HCT116 (cell line): ENCODE measurements around the gene NFKBIL1. TPM values are rescaled to one million over a fixed set of nuclear protein-coding genes. Genes with fewer than 3 reads are reported as not detected.
A peak's percentile ranks its signal among the peaks of the same experiment; 100 is the strongest.
"Not testable (repeated sequence)": the region's sequence is repeated elsewhere in the genome, so short reads cannot be mapped to it uniquely, and the experiment has no call there.

ENCODE experiments used
- ATAC-seq: fragments of 200-7000 bp; cut with Tn5 transposase; 2 replicates; pipeline ENCODE4 v1.9.1; 2020; ENCODE audit warnings: mild to moderate bottlenecking, moderate library complexity
- BruUV-seq: library from RNA; stranded (reverse); fragments of 400-500 nt; replicated peaks from 2 replicates; lab custom pipeline; 2021; lab: Mats Ljungman, UMichigan
- CTCF ChIA-PET: fragments of 300-600 bp; sonication (Branson Sonifier 250); formaldehyde crosslinking; loops from one replicate; lab custom pipeline; 2021; ENCODE audit warnings: antibody characterized with exemption; lab: Charles Lee
- POLR2A ChIA-PET: fragments of 300-600, 350-600 bp; sonication (Branson Sonifier 250); formaldehyde crosslinking; loops from one replicate; lab custom pipeline; 2021; ENCODE audit warnings: antibody characterized with exemption; lab: Charles Lee
- RAD21 ChIA-PET, 2 experiments: fragments of 300-600 bp; sonication (Branson Sonifier 250); formaldehyde crosslinking; loops; one replicate each; lab custom pipeline; 2023; ENCODE audit warnings: low total read pairs in 2 of 2; ENCODE audit not compliant: uncharacterized antibody in 2 of 2, unreplicated experiment in 2 of 2, low non-redundant PET in 1 of 2; lab: Charles Lee
- DNase-seq: peaks from one replicate; pipeline ENCODE4 v3.0.0-alpha.2; 2010; ENCODE audit warnings: low read depth, low spot score
- H2AFZ ChIP-seq: fragments of 200-600 bp; shearing (Covaris generic), sonication (generic); 2 replicates; pipeline ENCODE4 v1.6.1; 2017; ENCODE audit warnings: low read depth, mixed run types, mixed read lengths, antibody characterized with exemption, low read length; ENCODE audit not compliant: poor library complexity, severe bottlenecking
- H3K27ac ChIP-seq: 2 replicates; pipeline ENCODE4 v1.5.1; 2012; ENCODE audit warnings: low read depth, low read length
- H3K27me3 ChIP-seq: fragments of 200-600 bp; sonication (generic); 2 replicates; pipeline ENCODE4 v1.6.1; 2016; ENCODE audit warnings: mixed run types, low read length, mixed read lengths; ENCODE audit not compliant: insufficient read depth
- H3K36me3 ChIP-seq, 2 experiments: fragments of 200-500 bp in 1 of 2; fragments of 200-600 bp in 1 of 2; sonication (Bioruptor generic) in 1 of 2; sonication (generic) in 1 of 2; 2 replicates each; pipeline versions ENCODE4 v1.5.1 to v1.6.1; 2014 to 2016; ENCODE audit warnings: low read length in 2 of 2, inconsistent platforms in 1 of 2, mixed read lengths in 1 of 2, mixed run types in 1 of 2; ENCODE audit not compliant: insufficient read depth in 2 of 2, control insufficient read depth in 1 of 2
- H3K4me1 ChIP-seq, 2 experiments: fragments of 200-600 bp in 1 of 2; sonication (generic) in 1 of 2; 2 replicates each; pipeline versions ENCODE4 v1.5.1 to v1.6.1; 2012 to 2017; ENCODE audit warnings: low read length in 2 of 2, inconsistent platforms in 1 of 2, mild to moderate bottlenecking in 1 of 2, mixed read lengths in 1 of 2, mixed run types in 1 of 2, moderate library complexity in 1 of 2; ENCODE audit not compliant: insufficient read depth in 2 of 2, control insufficient read depth in 1 of 2
- H3K4me2 ChIP-seq: fragments of 200-600 bp; sonication (generic); 2 replicates; pipeline ENCODE4 v1.6.1; 2017; ENCODE audit warnings: mixed run types, low read length, mixed read lengths
- H3K4me3 ChIP-seq, 2 experiments: fragments of 200-600 bp in 1 of 2; sonication (generic) in 1 of 2; replicated peaks in 1 of 2; 2 replicates each; pipeline ENCODE4 v1.5.1; 2011 to 2016; ENCODE audit warnings: low read length in 2 of 2, control low read depth in 1 of 2, low read depth in 1 of 2, mild to moderate bottlenecking in 1 of 2, mixed read lengths in 1 of 2, mixed run types in 1 of 2
- H3K79me2 ChIP-seq: fragments of 200-600 bp; sonication (generic); 2 replicates; pipeline ENCODE4 v1.6.1; 2017; ENCODE audit warnings: mild to moderate bottlenecking, mixed run types, low read length, moderate library complexity, mixed read lengths; ENCODE audit not compliant: insufficient read depth
- H3K9ac ChIP-seq: fragments of 200-600 bp; sonication (generic); 2 replicates; pipeline ENCODE4 v1.6.1; 2016; ENCODE audit warnings: low read length, mixed read lengths
- H3K9me2 ChIP-seq: fragments of 200-600 bp; sonication (generic), shearing (Covaris generic); 2 replicates; pipeline ENCODE4 v1.6.1; 2017; ENCODE audit warnings: mixed run types, mild to moderate bottlenecking, moderate library complexity; ENCODE audit not compliant: insufficient read depth
- H3K9me3 ChIP-seq, 2 experiments: fragments of 200-500 bp in 1 of 2; fragments of 200-600 bp in 1 of 2; sonication (Bioruptor generic) in 1 of 2; sonication (generic) in 1 of 2; 2 replicates each; pipeline ENCODE4 v1.6.1; 2014 to 2017; ENCODE audit warnings: low read length in 2 of 2, mixed read lengths in 2 of 2, inconsistent platforms in 1 of 2, low read depth in 1 of 2, mild to moderate bottlenecking in 1 of 2, mixed run types in 1 of 2, moderate library complexity in 1 of 2; ENCODE audit not compliant: control insufficient read depth in 1 of 2, insufficient read depth in 1 of 2
- H4K20me1 ChIP-seq: fragments of 200-600 bp; sonication (generic), shearing (Covaris generic); 2 replicates; pipeline ENCODE4 v1.6.1; 2017; ENCODE audit warnings: mixed run types, mild to moderate bottlenecking, moderate library complexity; ENCODE audit not compliant: insufficient read depth
- CBX3 ChIP-seq: IDR thresholded peaks from 2 replicates; pipeline ENCODE4 v1.6.1; 2012; ENCODE audit warnings: low read depth
- EGR1 ChIP-seq: IDR thresholded peaks from 2 replicates; pipeline ENCODE4 v1.6.1; 2012; ENCODE audit warnings: low read depth
- EZH2phosphoT487 ChIP-seq: fragments of 200-600 bp; IDR thresholded peaks from 2 replicates; pipeline ENCODE4 v1.6.1; 2018; ENCODE audit warnings: antibody characterized with exemption, borderline replicate concordance
- FOSL1 ChIP-seq: IDR thresholded peaks from 2 replicates; pipeline ENCODE4 v1.6.1; 2012; ENCODE audit warnings: low read depth
- SIN3A ChIP-seq: IDR thresholded peaks from 2 replicates; pipeline ENCODE4 v1.6.1; 2012; ENCODE audit warnings: low read depth
- intact Hi-C: fragments of 100-400 bp; cut with micrococcal nuclease; formaldehyde crosslinking; loops from 2 replicates; pipeline ENCODE4 v1.10.0; 2022
- total RNA-seq: library from RNA; stranded (reverse); gene quantifications from one replicate; pipeline ENCODE4 v1.2.1, GENCODE V29; 2021; ENCODE audit not compliant: unreplicated experiment
- TF ChIP-seq, protein P1 (sequence below), 3 experiments: fragments of 200-600 bp in 1 of 3; sonication (generic) in 1 of 3; IDR thresholded peaks in 2 of 3; conservative IDR thresholded peaks in 1 of 3; 2 replicates each; pipeline ENCODE4 v1.5.1; 2012 to 2017; ENCODE audit warnings: low read depth in 2 of 3, low read length in 2 of 3, antibody characterized with exemption in 1 of 3, borderline replicate concordance in 1 of 3, control low read depth in 1 of 3, mild to moderate bottlenecking in 1 of 3, mixed read lengths in 1 of 3, mixed run types in 1 of 3, moderate library complexity in 1 of 3; ENCODE audit not compliant: insufficient read depth in 1 of 3

NFKBIL1 gene
- total RNA-seq, 1 experiment from 2014 or later, result 26.6 TPM

DNA sequence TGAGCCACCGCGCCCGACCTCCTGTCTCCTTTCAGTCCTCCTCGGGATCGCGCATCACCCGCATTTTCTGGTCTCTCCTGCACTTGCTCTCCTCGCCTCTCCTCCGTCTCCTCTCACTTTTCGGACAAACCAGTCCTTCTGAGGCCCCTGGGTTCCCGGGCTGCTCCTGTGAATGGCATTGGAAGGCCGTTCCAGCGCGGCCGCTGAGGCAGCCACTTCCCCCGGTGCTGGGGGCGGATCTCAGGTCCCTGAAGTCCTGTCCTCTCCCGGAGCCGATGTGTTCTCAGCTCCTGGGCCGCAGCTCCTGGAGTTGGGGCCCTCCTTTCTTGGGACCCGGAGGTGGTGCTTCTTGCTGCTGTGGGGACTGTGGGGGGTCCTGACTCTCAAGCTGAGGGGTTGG, 48.7 kb upstream of the NFKBIL1 start:
- Histone ChIP-seq H2AFZ (no peak overlapping the region), H3K4me1 (peaks cover 22 to 38% of the 10 kb centered on the region in 2 experiments), H3K36me3 (no peaks in the 10 kb centered on the region), H3K9ac (peak overlapping the region; percentile 67), H3K4me2 (peak overlapping the region; percentile 87), H4K20me1 (no peaks in the 10 kb centered on the region), H3K27ac (peak overlapping the region; percentile 64), H3K9me2 (no peaks in the 10 kb centered on the region), H3K27me3 (no peaks in the 10 kb centered on the region), H3K9me3 (no peaks in the 10 kb centered on the region), H3K4me3 (peak overlapping the region; percentile 47 to 70), H3K79me2 (peaks cover 37% of the 10 kb centered on the region)
- no TSS peak for BruUV-seq
- ChIA-PET POLR2A (interaction anchor here (0.6 to 2.2 kb wide), 4 partner anchors 20 to 96 kb away, joined by 3 to 10 read pairs (median 6); partner anchors contain the start of genes DDX39B and MCCD1), CTCF (no interaction called here), RAD21 (no interaction called here)
- intact Hi-C loops, result no loop called here
- no peak for ATAC-seq
- no peak for DNase-seq
- TF ChIP-seq EGR1 (no peak), FOSL1 (no peak), EZH2phosphoT487 (no peak), CBX3 (no peak), SIN3A (no peak)
- TF ChIP-seq, protein P1, sequence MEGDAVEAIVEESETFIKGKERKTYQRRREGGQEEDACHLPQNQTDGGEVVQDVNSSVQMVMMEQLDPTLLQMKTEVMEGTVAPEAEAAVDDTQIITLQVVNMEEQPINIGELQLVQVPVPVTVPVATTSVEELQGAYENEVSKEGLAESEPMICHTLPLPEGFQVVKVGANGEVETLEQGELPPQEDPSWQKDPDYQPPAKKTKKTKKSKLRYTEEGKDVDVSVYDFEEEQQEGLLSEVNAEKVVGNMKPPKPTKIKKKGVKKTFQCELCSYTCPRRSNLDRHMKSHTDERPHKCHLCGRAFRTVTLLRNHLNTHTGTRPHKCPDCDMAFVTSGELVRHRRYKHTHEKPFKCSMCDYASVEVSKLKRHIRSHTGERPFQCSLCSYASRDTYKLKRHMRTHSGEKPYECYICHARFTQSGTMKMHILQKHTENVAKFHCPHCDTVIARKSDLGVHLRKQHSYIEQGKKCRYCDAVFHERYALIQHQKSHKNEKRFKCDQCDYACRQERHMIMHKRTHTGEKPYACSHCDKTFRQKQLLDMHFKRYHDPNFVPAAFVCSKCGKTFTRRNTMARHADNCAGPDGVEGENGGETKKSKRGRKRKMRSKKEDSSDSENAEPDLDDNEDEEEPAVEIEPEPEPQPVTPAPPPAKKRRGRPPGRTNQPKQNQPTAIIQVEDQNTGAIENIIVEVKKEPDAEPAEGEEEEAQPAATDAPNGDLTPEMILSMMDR (IDR thresholded peaks at IDR 0.05 in 2 of 3, conservative IDR thresholded peaks at IDR 0.05 in 1 of 3; ENCODE audit: borderline replicate concordance in 1 of 3, insufficient read depth in 1 of 3, low read depth in 2 of 3, low read length in 2 of 3), result no peak

DNA sequence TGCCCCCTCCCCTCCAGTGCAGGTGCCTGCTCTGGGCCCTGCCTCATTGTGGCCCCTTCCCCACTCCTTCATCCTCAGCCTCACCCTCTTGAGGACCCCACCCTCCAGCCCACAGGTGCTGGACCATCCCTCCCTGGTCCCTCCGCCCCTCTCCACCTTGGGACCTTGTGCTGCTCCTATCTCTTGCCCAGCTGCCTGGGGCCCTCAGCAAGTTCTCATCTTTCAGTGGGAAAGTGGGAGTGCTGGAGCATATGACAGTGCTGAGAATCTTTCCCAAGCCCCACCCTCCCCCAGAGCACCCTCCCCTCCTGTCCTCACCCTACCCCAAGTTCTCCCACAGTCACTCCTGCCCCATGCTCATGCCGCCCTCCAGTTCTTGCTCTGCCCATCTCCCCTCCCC, 47.8 kb upstream of the NFKBIL1 start:
- Histone ChIP-seq H3K79me2 (peaks cover 45% of the 10 kb centered on the region), H3K4me2 (peak overlapping the region; percentile 87), H3K4me1 (peaks cover 22 to 38% of the 10 kb centered on the region in 2 experiments), H3K4me3 (0 out of 4 replicates have a peak overlapping the region, but pooled peaks of 1 of the 2 experiments have one; percentile 70)
- H3K27ac ChIP-seq, RAD21 ChIA-PET, CTCF ChIA-PET, H3K27me3 ChIP-seq, DNase-seq, intact Hi-C loops, H2AFZ ChIP-seq, BruUV-seq, H3K9me3 ChIP-seq, H3K9me2 ChIP-seq, H3K36me3 ChIP-seq, H4K20me1 ChIP-seq, H3K9ac ChIP-seq, ATAC-seq: not testable (repeated sequence)
- POLR2A ChIA-PET, result interaction anchor here (2.2 kb wide), 1 partner anchor 42 kb away, joined by 8 read pairs; the partner anchor contains the start of gene DDX39B
